ENCODE data around the gene HLCS. TPM values are rescaled to one million over a fixed set of nuclear protein-coding genes. Genes with fewer than 3 reads are reported as not detected.

Gene HLCS
- polyA plus RNA-seq, 1 experiment, result 22.3 TPM

DNA sequence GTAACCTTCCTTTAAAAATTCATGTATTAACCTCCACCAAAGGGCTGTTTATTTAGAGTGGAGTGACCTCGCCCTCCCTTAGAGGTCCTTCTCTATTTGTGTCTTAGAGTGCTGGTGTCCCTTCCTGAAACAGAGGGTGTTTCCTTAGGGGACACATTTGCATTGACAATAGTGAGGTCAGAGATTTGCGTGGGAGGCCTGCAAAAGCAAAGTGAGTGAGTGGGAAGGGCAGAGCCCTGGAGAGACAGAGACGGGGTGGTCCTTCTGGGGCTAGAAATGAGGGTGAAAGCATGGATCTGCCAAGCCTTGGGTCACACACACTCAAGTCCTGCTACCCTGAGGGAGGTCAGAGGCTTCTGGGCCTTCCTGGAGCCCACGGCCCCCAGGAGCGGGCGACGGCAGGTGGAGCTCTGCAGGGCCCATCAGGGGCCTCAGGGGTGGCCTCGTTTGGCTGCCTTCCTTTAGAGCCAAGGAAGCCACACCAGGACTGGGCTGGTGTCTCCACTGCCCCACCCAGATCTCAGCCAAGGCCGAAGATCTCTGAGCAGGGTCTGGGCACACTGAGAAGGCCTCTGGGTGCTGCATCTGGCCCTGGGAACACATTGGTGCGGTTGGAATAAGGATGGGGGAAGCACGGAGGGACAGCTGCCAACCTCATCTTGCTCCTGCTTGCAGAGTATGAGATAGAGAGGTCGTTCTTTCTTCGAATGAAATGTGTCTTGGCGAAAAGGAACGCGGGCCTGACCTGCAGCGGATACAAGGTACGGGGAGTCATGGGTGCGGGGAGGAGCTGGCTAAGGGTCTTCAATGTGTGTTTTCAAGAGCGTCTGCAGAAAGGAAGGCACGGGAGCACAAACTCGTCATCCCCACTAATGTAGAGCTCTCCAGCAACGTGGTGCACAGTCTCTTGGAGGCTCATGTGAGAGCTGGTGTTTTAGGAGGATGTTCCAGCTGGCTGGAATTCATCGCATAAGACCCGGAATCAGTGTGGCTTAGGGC lies 243.8 kb downstream of the HLCS start:
- H3K27me3 ChIP-seq (ENCODE audit: control insufficient read depth, insufficient read depth, low read length), result peaks cover 44% of the 10 kb centered on the region
- ChIA-PET CTCF (interaction anchor here (1.4 kb wide), 1 partner anchor 26 kb away, joined by 3 read pairs; no protein-coding TSS in a partner anchor), POLR2A (no interaction called here)
- no peak overlapping the region for H3K27ac ChIP-seq (ENCODE audit: low read depth, low read length)
- TF ChIP-seq, protein P1, sequence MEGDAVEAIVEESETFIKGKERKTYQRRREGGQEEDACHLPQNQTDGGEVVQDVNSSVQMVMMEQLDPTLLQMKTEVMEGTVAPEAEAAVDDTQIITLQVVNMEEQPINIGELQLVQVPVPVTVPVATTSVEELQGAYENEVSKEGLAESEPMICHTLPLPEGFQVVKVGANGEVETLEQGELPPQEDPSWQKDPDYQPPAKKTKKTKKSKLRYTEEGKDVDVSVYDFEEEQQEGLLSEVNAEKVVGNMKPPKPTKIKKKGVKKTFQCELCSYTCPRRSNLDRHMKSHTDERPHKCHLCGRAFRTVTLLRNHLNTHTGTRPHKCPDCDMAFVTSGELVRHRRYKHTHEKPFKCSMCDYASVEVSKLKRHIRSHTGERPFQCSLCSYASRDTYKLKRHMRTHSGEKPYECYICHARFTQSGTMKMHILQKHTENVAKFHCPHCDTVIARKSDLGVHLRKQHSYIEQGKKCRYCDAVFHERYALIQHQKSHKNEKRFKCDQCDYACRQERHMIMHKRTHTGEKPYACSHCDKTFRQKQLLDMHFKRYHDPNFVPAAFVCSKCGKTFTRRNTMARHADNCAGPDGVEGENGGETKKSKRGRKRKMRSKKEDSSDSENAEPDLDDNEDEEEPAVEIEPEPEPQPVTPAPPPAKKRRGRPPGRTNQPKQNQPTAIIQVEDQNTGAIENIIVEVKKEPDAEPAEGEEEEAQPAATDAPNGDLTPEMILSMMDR (IDR thresholded peaks at IDR 0.05; ENCODE audit: low read depth, low read length), result no peak
- no peaks in the 10 kb centered on the region; the same call in 1 of the 2 replicates for H3K9me3 ChIP-seq (ENCODE audit: control insufficient read depth, insufficient read depth, low read length)
- no peak for DNase-seq (ENCODE audit: low read depth, low spot score)
- no peak overlapping the region for H3K4me3 ChIP-seq (ENCODE audit: low read depth, low read length)

DNA sequence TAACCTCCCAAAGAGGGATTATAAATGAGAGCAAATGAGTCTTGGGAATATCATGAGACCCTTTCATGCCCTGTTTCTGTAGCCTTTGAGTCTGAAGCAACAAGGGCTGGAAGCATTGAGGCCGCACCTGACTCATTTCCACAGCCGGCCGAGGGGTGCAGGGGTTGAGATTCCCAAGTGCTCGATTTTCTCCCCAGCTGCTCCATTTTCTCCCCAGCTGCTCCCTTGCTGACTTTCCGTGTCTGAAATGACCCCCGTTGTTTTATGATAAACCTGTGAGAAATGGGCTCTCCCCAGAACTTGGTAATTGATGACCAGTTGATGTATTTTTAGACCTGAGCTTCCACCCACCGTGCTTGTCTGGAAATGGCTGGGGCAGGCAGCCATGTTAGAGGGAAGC lies 244.7 kb downstream of the HLCS start:
- CTCF ChIA-PET, result no interaction called here
- Histone ChIP-seq H3K27ac (ENCODE audit: low read depth, low read length) (no peak overlapping the region), H3K27me3 (ENCODE audit: control insufficient read depth, insufficient read depth, low read length) (peaks cover 46% of the 10 kb centered on the region)

DNA sequence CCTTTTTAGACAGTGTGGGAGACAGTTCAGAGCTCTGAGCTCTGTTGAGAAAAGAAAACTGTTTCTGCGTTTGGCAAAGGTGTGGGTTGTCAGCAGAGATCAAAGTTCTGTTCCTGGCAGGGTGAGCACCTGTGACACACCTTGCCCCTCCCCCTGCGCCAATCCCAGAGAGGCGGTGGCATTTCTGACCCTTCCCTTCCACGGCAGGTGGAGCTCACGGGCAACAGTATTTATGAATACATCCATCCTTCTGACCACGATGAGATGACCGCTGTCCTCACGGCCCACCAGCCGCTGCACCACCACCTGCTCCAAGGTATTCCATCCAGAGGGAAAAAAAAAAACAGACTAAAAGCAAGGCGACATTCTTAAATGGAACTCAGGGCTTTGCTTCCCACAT lies 246.9 kb downstream of the HLCS start:
- POLR2A ChIA-PET, result no interaction called here
- CTCF ChIA-PET, result interaction anchor here (0.5 kb wide), 1 partner anchor 28 kb away, joined by 3 read pairs; no protein-coding TSS in a partner anchor
- Histone ChIP-seq H3K27me3 (ENCODE audit: control insufficient read depth, insufficient read depth, low read length) (peaks cover 57% of the 10 kb centered on the region), H3K9me3 (ENCODE audit: control insufficient read depth, insufficient read depth, low read length) (no peaks in the 10 kb centered on the region; the same call in 1 of the 2 replicates), H3K4me3 (ENCODE audit: low read depth, low read length) (no peak overlapping the region), H3K27ac (ENCODE audit: low read depth, low read length) (no peak overlapping the region)
- DNase-seq (ENCODE audit: low read depth, low spot score), result no peak
- TF ChIP-seq, protein P1 (IDR thresholded peaks at IDR 0.05; ENCODE audit: low read depth, low read length), result no peak

More for the DNA sequence above, 244.7 kb downstream of the HLCS start:
- no peak overlapping the region for H3K4me3 ChIP-seq (ENCODE audit: low read depth, low read length)
- POLR2A ChIA-PET, result no interaction called here
- DNase-seq (ENCODE audit: low read depth, low spot score), result no peak
- H3K9me3 ChIP-seq (ENCODE audit: control insufficient read depth, insufficient read depth, low read length), result no peaks in the 10 kb centered on the region; the same call in 1 of the 2 replicates
- TF ChIP-seq, protein P1 (IDR thresholded peaks at IDR 0.05; ENCODE audit: low read depth, low read length), result no peak

DNA sequence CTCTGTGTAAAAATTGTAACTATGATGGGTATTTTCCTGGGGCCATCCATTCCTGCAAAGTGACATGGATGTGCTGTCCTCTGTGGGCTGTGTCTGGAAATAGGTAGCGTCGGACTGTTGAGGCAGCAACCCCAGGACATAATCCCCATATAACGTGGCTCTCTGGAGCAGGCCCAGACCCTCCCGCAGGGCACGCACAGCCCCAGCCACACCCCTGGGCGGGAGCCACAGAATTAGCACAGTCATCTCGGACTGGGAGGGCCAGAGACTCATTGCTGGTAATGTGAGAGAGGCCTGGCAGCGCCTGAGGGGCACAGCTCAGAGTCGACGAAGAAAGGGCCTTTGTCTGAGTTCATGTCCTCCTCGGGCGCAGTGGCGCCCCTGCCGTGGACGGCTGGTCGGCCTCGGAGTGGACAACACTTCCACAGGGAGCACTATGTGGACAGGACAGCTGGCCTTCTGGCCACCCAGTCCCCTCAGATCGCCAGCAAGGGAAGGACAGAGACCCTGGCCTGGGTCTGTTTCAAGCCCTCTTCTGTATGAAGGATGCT lies 247.4 kb downstream of the HLCS start:
- TF ChIP-seq, protein P1 (IDR thresholded peaks at IDR 0.05; ENCODE audit: low read depth, low read length), result no peak
- CTCF ChIA-PET, result no interaction called here
- no peak for DNase-seq (ENCODE audit: low read depth, low spot score)
- Histone ChIP-seq H3K9me3 (ENCODE audit: control insufficient read depth, insufficient read depth, low read length) (no peaks in the 10 kb centered on the region; the same call in 1 of the 2 replicates), H3K27me3 (ENCODE audit: control insufficient read depth, insufficient read depth, low read length) (peaks cover 63% of the 10 kb centered on the region), H3K4me3 (ENCODE audit: low read depth, low read length) (no peak overlapping the region), H3K27ac (ENCODE audit: low read depth, low read length) (no peak overlapping the region)
- POLR2A ChIA-PET, result no interaction called here

DNA sequence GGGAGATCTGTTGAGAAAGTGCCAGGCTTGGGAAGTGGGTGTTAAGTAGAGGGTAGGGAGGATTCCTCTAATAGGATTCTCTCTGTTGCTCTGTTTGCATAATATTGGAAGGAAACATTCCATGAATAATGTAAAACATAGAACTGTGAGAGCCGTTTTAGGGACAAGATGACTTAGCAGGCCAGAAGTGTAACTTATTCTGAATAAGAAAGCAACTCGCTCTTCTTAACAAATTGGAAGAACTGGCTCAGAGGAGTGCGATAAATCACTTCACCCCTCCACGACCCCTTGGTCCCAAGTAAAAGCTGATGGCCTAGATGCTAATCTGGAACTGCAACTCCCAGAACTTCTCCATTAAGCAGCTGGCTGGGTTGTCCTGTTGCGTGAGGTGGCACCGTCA lies 248.5 kb downstream of the HLCS start:
- Histone ChIP-seq H3K9me3 (ENCODE audit: control insufficient read depth, insufficient read depth, low read length) (no peaks in the 10 kb centered on the region; the same call in 1 of the 2 replicates), H3K27ac (ENCODE audit: low read depth, low read length) (no peak overlapping the region), H3K27me3 (ENCODE audit: control insufficient read depth, insufficient read depth, low read length) (peaks cover 65% of the 10 kb centered on the region), H3K4me3 (ENCODE audit: low read depth, low read length) (no peak overlapping the region)
- POLR2A ChIA-PET, result no interaction called here
- TF ChIP-seq, protein P1 (IDR thresholded peaks at IDR 0.05; ENCODE audit: low read depth, low read length), result no peak
- CTCF ChIA-PET, result no interaction called here
- DNase-seq (ENCODE audit: low read depth, low spot score), result no peak
